Measurements from ENCODE around the gene MISP3.

GRCh38 chr19:14052470-14052869 lies 20.1 kb upstream of the MISP3 start:
- no peak for TF ChIP-seq POLR2A (IDR thresholded peaks at IDR 0.05)
- no peak for TF ChIP-seq CTCF (IDR thresholded peaks at IDR 0.05)
